GM10248 (cell line): Measurements from ENCODE around the gene RPEL1.
"Not testable (repeated sequence)": the region's sequence is repeated elsewhere in the genome, so short reads cannot be mapped to it uniquely, and the experiment has no call there.

Source experiments
- CTCF ChIA-PET: fragments of 300-600 bp; sonication (Branson Sonifier 250); formaldehyde crosslinking; extraction: SDS; loops from one replicate; lab custom pipeline; 2021; ENCODE audit warnings: antibody characterized with exemption; lab: Yijun Ruan, JAX
- POLR2A ChIA-PET: fragments of 350-650 bp; sonication (Branson Sonifier 250); formaldehyde crosslinking; extraction: SDS; loops from one replicate; lab custom pipeline; 2020; ENCODE audit warnings: antibody characterized with exemption; lab: Yijun Ruan, JAX
- DNase-seq: peaks from one replicate; pipeline ENCODE4 v3.0.0; 2012; ENCODE audit errors: extremely low spot score
- CTCF ChIP-seq: IDR thresholded peaks from 2 replicates; pipeline ENCODE4 v1.5.1; 2012; ENCODE audit warnings: mild to moderate bottlenecking, low read depth; ENCODE audit errors: extremely low read depth, missing control alignments, control extremely low read depth

The RPEL1 gene

GRCh38 chr10:103203466-103203865 is 42.2 kb upstream of the RPEL1 start:
- no peak for DNase-seq
- ChIA-PET POLR2A (no interaction called here), CTCF (no interaction called here)
- no peak for TF ChIP-seq CTCF

- no peak for TF ChIP-seq CTCF
- POLR2A ChIA-PET: no interaction called here
- DNase-seq: no peak
- CTCF ChIA-PET: no interaction called here
These were observed 41.1 kb upstream of the RPEL1 start for GRCh38 chr10:103204353-103205255.

- CTCF ChIA-PET, DNase-seq, POLR2A ChIA-PET: not testable (repeated sequence)
These were observed 40.3 kb upstream of the RPEL1 start for GRCh38 chr10:103205401-103205800.

GRCh38 chr10:103206715-103207114 is 39.0 kb upstream of the RPEL1 start:
- CTCF ChIA-PET: interaction anchor here (0.9 kb wide), 1 partner anchor 105 kb away, joined by 3 read pairs; no protein-coding TSS in a partner anchor

GRCh38 chr10:103207141-103207540 is 38.5 kb upstream of the RPEL1 start:
- TF ChIP-seq CTCF: no peak
- no peak for DNase-seq
- CTCF ChIA-PET: interaction anchor here (0.9 kb wide), 1 partner anchor 106 kb away, joined by 3 read pairs; no protein-coding TSS in a partner anchor
- POLR2A ChIA-PET: no interaction called here

More at GRCh38 chr10:103206715-103207114, 39.0 kb upstream of the RPEL1 start:
- POLR2A ChIA-PET, DNase-seq: not testable (repeated sequence)

GRCh38 chr10:103207643-103208042 is 38.0 kb upstream of the RPEL1 start:
- CTCF ChIA-PET: interaction anchor here (0.9 kb wide), 1 partner anchor 106 kb away, joined by 3 read pairs; no protein-coding TSS in a partner anchor
- DNase-seq, POLR2A ChIA-PET: not testable (repeated sequence)

GRCh38 chr10:103210262-103210661 is 35.4 kb upstream of the RPEL1 start:
- POLR2A ChIA-PET, CTCF ChIA-PET, DNase-seq: not testable (repeated sequence)

- no peak for TF ChIP-seq CTCF
- POLR2A ChIA-PET: no interaction called here
These were observed 30.1 kb upstream of the RPEL1 start for GRCh38 chr10:103215601-103216000.

GRCh38 chr10:103216362-103216761 is 29.3 kb upstream of the RPEL1 start:
- DNase-seq, POLR2A ChIA-PET: not testable (repeated sequence)
- CTCF ChIA-PET: interaction anchor here (1.6 kb wide), 1 partner anchor 28 kb away, joined by 6 read pairs; no protein-coding TSS in a partner anchor

More at GRCh38 chr10:103215601-103216000, 30.1 kb upstream of the RPEL1 start:
- CTCF ChIA-PET: interaction anchor here (1.6 kb wide), 1 partner anchor 29 kb away, joined by 6 read pairs; no protein-coding TSS in a partner anchor
- DNase-seq: no peak
